Measurements from ENCODE around the gene TNFAIP8. TPM values are rescaled to one million over a fixed set of nuclear protein-coding genes. Genes with fewer than 3 reads are reported as not detected.
A peak's percentile ranks its signal among the peaks of the same experiment; 100 is the strongest.

Gene TNFAIP8
- total RNA-seq, 4 donors from 2014 or later: 9.8 to 28.1 (median 22.5) TPM

GRCh38 chr5:119379096-119379495 lies 23.3 kb downstream of the TNFAIP8 start:
- in situ Hi-C loops (cut with MboI; ENCODE audit: low pct_ligation_motif_present in 1 of 4, low pct_unique_long_range_greater_than_20kb in 1 of 4, low sequenced_read_pairs in 3 of 4) (no loop called here), intact Hi-C loops (cut with DNase I; ENCODE audit: low total_unique reads) (no loop called here)
- DNase-seq: no peak
- H3K36me3 ChIP-seq: no peaks in the 10 kb centered on the region
- no peaks in the 10 kb centered on the region for H3K9me3 ChIP-seq
- H3K4me1 ChIP-seq: peaks cover 0 to 8% (median 0%) of the 10 kb centered on the region in 4 donors
- no peaks in the 10 kb centered on the region for H3K27me3 ChIP-seq
- no peak overlapping the region for H3K27ac ChIP-seq
- TF ChIP-seq POLR2A (IDR thresholded peaks at IDR 0.05) (no peak), EP300 (IDR thresholded peaks at IDR 0.05; ENCODE audit: low read depth) (no peak), CTCF (IDR thresholded peaks at IDR 0.05) (no peak), POLR2AphosphoS5 (IDR thresholded peaks at IDR 0.05) (no peak)
- 92 to 100% methylated on average over 2 of the region's 2 CpGs for WGBS, 2 donors (ENCODE audit: low coverage in 1 of 2)
- no peak overlapping the region for H3K4me3 ChIP-seq

GRCh38 chr5:119379942-119380547 lies 24.2 kb downstream of the TNFAIP8 start:
- intact Hi-C loops (cut with DNase I; ENCODE audit: low total_unique reads) (no loop called here), in situ Hi-C loops (cut with MboI; ENCODE audit: low pct_ligation_motif_present in 1 of 4, low pct_unique_long_range_greater_than_20kb in 1 of 4, low sequenced_read_pairs in 3 of 4) (no loop called here)
- no peaks in the 10 kb centered on the region for H3K27me3 ChIP-seq
- no peak overlapping the region for H3K4me3 ChIP-seq
- H3K4me1 ChIP-seq: peaks cover 0 to 18% (median 1%) of the 10 kb centered on the region in 4 donors
- 59 to 85% methylated on average over 2 of the region's 2 CpGs for WGBS, 2 donors (ENCODE audit: low coverage in 1 of 2)
- no peak for TF ChIP-seq POLR2AphosphoS5 (IDR thresholded peaks at IDR 0.05)
- TF ChIP-seq POLR2A (IDR thresholded peaks at IDR 0.05): no peak
- TF ChIP-seq CTCF (IDR thresholded peaks at IDR 0.05): no peak
- TF ChIP-seq EP300 (IDR thresholded peaks at IDR 0.05; ENCODE audit: low read depth): no peak
- no peak for DNase-seq
- H3K27ac ChIP-seq: no peak overlapping the region
- H3K9me3 ChIP-seq: no peaks in the 10 kb centered on the region
- no peaks in the 10 kb centered on the region for H3K36me3 ChIP-seq

DNA sequence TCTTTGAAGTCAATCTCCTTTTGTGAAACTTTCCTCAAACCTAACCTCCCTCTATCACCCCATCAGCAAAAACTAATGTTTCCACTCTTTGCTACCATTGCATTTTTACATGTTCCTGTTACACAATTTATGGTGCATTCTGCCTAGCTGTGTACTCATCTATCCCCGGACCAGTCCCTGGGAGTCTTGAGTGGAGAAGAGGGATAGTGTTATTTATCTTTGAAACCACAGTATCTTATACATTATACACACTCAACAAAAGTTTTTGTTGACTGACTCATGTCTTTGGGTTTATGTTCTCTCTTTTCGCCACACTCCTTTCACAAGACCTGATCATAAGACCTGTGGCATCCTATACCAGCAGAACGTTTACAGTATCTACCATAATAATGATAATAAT lies 26.4 kb downstream of the TNFAIP8 start:
- no peaks in the 10 kb centered on the region for H3K27me3 ChIP-seq
- DNase-seq: no peak
- in situ Hi-C loops (cut with MboI; ENCODE audit: low pct_ligation_motif_present in 1 of 4, low pct_unique_long_range_greater_than_20kb in 1 of 4, low sequenced_read_pairs in 3 of 4) (no loop called here), intact Hi-C loops (cut with DNase I; ENCODE audit: low total_unique reads) (no loop called here)
- no peak overlapping the region for H3K27ac ChIP-seq
- no peaks in the 10 kb centered on the region for H3K9me3 ChIP-seq
- H3K4me1 ChIP-seq: peaks cover 4 to 35% (median 7%) of the 10 kb centered on the region in 4 donors
- TF ChIP-seq EP300 (IDR thresholded peaks at IDR 0.05; ENCODE audit: low read depth): no peak
- TF ChIP-seq POLR2AphosphoS5 (IDR thresholded peaks at IDR 0.05): no peak
- no peak for TF ChIP-seq CTCF (IDR thresholded peaks at IDR 0.05)
- WGBS, 2 donors (ENCODE audit: low coverage in 1 of 2): 71 to 81% methylated on average over 3 of the region's 3 CpGs
- no peak overlapping the region for H3K4me3 ChIP-seq
- H3K36me3 ChIP-seq: no peaks in the 10 kb centered on the region

GRCh38 chr5:119383008-119383407 lies 27.2 kb downstream of the TNFAIP8 start:
- H3K4me3 ChIP-seq: no peak overlapping the region
- no peak for DNase-seq
- no peaks in the 10 kb centered on the region for H3K9me3 ChIP-seq
- peaks cover 4 to 43% (median 7%) of the 10 kb centered on the region in 4 donors for H3K4me1 ChIP-seq
- 88 to 100% methylated on average over 1 of the region's 1 CpG for WGBS, 2 donors (ENCODE audit: low coverage in 1 of 2)
- no peaks in the 10 kb centered on the region for H3K36me3 ChIP-seq
- intact Hi-C loops (cut with DNase I; ENCODE audit: low total_unique reads) (no loop called here), in situ Hi-C loops (cut with MboI; ENCODE audit: low pct_ligation_motif_present in 1 of 4, low pct_unique_long_range_greater_than_20kb in 1 of 4, low sequenced_read_pairs in 3 of 4) (no loop called here)
- no peak overlapping the region for H3K27ac ChIP-seq
- H3K27me3 ChIP-seq: no peaks in the 10 kb centered on the region
- no peak for TF ChIP-seq POLR2A (IDR thresholded peaks at IDR 0.05)

DNA sequence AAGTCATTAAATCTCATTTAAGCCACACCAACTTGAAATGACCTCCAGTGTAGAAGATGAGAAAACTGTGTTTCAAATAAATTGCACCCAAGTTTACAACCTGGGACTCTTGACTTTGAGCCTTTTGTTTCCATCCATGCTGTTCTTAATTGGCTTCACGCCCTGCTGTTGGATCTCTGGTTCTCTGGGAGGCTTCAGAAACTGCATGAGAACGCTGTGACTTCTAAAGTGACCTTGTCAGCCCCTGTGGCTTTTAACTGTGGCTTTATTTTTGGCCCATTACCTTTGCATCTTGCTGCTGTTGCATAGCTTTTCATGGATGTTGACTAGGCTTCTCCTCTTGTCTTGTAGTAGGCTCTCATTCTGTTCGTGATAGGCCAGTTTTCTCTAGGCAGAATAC lies 29.3 kb downstream of the TNFAIP8 start:
- H3K27ac ChIP-seq: peak overlapping the region; percentile 3 to 57 (median 30)
- intact Hi-C loops (cut with DNase I; ENCODE audit: low total_unique reads) (no loop called here), in situ Hi-C loops (cut with MboI; ENCODE audit: low pct_ligation_motif_present in 1 of 4, low pct_unique_long_range_greater_than_20kb in 1 of 4, low sequenced_read_pairs in 3 of 4) (no loop called here)
- no peak overlapping the region for H3K4me3 ChIP-seq
- H3K27me3 ChIP-seq: no peaks in the 10 kb centered on the region
- H3K36me3 ChIP-seq: no peaks in the 10 kb centered on the region
- peaks cover 4 to 52% (median 16%) of the 10 kb centered on the region in 4 donors for H3K4me1 ChIP-seq
- 60 to 69% methylated on average over 2 to 3 of the region's 3 CpGs for WGBS, 2 donors (ENCODE audit: low coverage in 1 of 2)
- no peaks in the 10 kb centered on the region for H3K9me3 ChIP-seq
- TF ChIP-seq CTCF (IDR thresholded peaks at IDR 0.05): no peak
- TF ChIP-seq EP300 (IDR thresholded peaks at IDR 0.05; ENCODE audit: low read depth): no peak
- TF ChIP-seq POLR2A (IDR thresholded peaks at IDR 0.05): no peak
- no peak for TF ChIP-seq POLR2AphosphoS5 (IDR thresholded peaks at IDR 0.05)
- no peak for DNase-seq

Measured in transverse colon (tissue), 4 donors.